Fibroblast of the conjunctiva (primary cell): Measurements from ENCODE around the gene FUT4.
"Not testable (repeated sequence)": the region's sequence is repeated elsewhere in the genome, so short reads cannot be mapped to it uniquely, and the experiment has no call there.

Source experiments
- DNase-seq: peaks from one replicate; pipeline ENCODE4 v3.0.0-alpha.2; 2010; ENCODE audit warnings: low read depth

Gene FUT4

GRCh38 chr11:94533206-94533605, 10.5 kb upstream of the FUT4 start:
- DNase-seq = no peak

DNA sequence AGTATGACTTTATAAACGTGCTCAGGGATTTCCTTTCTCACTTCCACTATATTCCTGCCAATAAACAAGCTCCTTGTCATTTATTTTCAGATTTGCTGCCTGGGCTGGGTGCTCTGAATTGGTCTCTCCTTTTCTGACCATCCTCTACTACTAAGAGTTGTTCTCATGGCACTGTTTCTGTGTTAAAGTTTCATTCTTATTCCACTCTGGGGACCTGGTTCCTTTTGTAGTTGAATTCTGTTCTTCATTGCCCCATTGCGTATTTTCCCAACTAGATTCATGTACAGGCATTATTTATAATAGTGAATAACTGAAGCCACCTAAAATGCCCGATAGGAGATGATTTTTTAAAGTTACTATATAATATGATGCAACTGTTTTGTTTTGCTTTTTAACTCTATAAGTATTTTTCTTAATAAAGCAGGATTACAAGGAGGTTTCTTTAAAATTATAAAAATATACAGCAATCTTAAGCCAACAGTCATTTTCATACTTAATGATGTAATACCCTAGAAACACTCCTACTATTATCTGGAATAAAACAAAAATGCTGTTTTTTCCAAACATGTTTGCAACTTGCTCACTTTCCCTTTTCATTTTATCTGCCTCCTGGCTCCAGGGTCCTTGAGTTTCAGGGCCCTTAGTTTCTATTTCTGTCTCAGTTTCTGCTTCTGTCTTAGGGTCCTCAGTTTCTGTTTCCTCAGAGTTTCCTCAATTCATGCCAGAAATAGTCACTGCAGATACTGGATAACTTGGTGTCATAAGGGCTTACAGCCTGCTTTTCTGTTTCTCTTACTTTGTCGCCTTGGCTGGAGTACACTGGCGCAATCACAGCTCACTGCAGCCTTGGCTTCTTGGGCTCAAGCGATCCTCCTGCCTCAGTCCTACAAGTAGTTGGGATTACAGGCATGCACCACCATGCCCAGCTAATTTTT, 9.8 kb upstream of the FUT4 start:
- DNase-seq = no peak

- no peak for DNase-seq
These were observed 7.3 kb upstream of the FUT4 start for GRCh38 chr11:94536386-94536785.

DNA sequence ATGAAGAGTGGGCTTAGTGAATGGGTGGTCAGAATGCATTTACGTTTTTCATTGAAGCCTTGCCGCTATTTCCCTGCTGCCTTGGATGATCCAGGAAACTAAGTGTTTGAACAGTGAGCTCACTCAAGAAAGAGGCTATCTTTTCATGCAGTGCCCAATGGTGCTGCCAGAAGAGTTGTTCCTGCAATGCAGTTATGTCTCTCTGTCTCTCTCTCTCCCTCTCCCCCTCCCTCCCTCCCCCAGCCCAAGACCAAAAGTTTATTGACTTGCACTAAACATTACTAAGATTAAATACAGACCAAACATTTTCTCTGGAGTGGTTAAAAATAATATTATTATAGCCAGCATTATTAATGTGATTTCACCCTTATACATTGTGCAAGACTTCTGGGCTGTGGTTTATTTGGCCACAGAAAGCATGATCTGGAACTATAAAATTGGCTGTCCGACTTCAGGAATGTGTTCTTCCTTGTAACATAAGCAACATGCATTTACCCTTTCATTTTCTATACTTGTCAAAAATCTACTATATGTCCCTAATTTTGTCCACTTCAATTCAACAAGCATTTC, 6.6 kb upstream of the FUT4 start:
- peak; percentile 30 for DNase-seq

DNA sequence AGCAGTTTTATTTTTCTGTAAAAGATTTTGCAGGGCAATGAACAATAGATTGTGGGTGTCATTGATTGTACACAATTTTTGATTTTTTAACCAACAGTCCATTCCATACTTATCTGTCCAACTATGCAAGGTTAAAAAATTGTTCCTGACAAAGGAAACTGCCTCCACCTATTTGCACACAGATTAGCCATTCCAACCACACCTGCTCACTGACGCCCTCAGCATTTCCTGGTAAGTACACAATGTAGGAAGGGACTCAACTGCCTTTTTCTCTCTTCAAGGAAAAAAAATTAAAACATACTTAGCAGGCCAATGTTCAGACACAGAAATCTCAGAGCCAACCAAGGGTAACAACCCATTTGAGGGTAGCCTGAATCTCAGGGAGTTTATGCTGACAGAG, 4.3 kb upstream of the FUT4 start:
- DNase-seq = no peak

- DNase-seq = no peak
These were observed 1.0 kb downstream of the FUT4 start for GRCh38 chr11:94544646-94545263.

- DNase-seq = no peak
These were observed 1.8 kb downstream of the FUT4 start for GRCh38 chr11:94545264-94546161.

GRCh38 chr11:94546162-94546470, 2.4 kb downstream of the FUT4 start:
- DNase-seq = no peak

DNA sequence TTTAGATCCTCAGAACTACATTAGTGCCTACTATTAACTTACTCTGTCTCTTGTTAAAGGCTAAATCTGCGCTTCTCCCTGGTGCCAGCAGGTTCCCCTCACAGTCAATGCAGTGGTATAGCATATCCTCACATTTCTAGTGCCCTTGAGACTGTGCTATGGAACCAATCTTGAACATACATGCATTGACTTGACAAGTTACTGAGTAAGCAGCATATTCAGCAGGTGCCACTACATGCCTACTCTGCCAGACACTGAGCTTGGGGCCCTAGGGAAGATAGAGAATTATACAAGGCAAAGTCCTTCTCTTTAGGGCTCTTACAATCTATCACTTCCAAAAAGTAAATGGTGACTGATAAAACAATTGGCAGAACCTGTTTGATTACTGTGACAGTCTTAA, 3.2 kb downstream of the FUT4 start:
- DNase-seq = no peak

GRCh38 chr11:94549146-94549545, 5.4 kb downstream of the FUT4 start:
- DNase-seq = no peak

DNA sequence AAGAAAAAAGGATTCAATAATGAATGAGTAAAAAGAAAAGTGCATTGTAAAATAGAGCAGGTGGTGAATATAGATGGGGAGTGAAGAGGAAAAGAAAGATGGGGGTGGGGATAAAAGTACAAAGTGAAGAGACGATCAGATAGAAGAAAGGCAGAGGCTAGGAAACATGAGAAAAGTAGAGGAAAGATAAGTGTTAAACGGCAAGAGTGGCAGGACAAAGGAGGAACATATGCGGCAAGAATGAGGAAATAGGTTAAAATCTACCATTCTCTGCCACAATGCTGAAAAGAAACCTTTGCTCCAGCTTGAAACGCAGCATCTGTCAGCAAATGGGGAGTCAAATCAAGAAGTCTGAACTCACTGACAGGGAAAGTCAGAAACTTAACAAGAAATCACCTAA, 6.8 kb downstream of the FUT4 start:
- no peak for DNase-seq

- DNase-seq = no peak
These were observed 10.2 kb downstream of the FUT4 start for GRCh38 chr11:94553938-94554337.

DNA sequence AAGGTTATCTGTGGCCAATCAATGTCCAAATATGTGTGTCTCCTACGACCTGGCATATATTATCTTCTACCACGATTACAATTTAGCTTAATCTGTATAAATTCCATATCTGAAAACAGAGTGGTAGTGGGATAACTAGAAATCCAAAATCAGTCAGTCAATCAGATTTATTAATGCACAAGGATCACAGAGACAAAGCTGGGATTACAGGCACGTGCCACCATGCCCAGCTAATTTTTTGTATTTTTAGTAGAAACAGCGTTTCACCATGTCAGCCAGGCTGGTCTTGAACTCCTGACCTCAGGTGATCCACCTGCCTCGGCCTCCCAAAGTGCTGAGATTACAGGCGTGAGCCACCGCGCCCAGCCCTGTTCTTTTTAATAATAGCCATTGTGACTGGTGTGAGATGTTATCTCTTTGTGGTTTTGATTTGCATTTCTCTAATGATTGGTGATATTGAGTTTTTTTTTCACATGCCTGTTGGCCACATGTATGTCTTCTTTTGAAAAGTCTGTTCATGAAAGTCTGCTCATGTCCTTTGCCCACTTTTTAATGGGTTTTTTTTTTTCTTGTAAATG, 12.1 kb downstream of the FUT4 start:
- not testable (repeated sequence) for DNase-seq

DNA sequence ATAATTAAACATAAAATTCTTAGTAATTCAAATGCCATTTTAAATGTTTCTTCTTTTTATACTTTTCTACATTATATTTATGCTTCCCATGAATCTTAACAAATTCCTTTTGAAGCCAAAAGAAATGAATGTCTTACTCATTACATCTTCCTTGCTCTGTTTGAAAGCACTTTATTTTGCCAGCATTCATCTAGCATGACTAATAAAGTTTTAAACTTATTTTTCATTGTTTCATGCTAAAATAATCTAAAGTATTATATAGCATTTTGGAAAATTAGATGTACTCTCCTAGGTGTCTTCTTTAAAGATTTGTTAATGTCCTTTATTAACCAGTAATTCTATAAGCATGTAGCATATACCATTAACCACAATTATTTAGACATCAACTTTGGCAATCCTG, 13.7 kb downstream of the FUT4 start:
- no peak for DNase-seq

DNA sequence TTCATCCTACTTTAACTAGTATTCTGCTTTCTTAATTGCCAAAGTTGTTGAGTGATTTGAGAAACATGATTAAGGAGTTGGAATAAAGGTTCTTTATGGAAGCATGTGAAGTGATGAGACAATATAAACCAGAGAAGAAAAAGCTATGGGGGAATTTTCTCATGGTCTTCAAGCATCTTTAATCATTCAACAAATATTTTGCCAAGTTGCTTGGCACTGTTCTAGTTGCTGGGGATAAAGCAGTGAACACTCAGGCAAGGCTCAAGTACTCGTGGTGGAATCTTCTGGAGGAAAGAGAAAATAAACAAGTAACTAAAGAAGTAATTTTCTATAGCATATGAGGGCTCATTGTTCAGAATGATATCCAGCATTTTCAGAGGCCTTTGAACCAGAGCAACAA, 14.3 kb downstream of the FUT4 start:
- DNase-seq = no peak

- DNase-seq = no peak
These were observed 14.7 kb downstream of the FUT4 start for GRCh38 chr11:94558468-94558867.

GRCh38 chr11:94558932-94559331, 15.2 kb downstream of the FUT4 start:
- no peak for DNase-seq

GRCh38 chr11:94559361-94559760, 15.6 kb downstream of the FUT4 start:
- no peak for DNase-seq

DNA sequence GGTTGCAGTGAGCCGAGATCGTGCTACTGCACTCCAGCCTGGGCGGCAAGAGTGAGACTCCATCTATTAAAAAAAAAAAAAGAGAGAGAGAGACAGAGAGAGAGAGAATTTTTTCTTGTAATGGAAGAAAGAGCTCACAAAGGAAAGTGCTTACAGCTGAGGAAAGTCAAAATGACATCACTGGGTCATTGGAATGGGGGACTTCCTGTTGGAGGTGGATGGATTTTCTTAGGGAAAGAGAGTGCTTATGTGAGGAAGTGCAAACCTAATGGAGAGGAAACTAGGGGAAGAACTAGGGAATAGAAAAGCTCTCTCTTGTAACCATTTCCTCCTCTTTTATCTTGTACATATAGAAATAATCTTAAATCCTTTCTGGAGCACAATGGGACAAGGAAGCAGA, 17.1 kb downstream of the FUT4 start:
- no peak for DNase-seq

- DNase-seq = peak; percentile 20
These were observed 19.6 kb downstream of the FUT4 start for GRCh38 chr11:94563176-94563847.

DNA sequence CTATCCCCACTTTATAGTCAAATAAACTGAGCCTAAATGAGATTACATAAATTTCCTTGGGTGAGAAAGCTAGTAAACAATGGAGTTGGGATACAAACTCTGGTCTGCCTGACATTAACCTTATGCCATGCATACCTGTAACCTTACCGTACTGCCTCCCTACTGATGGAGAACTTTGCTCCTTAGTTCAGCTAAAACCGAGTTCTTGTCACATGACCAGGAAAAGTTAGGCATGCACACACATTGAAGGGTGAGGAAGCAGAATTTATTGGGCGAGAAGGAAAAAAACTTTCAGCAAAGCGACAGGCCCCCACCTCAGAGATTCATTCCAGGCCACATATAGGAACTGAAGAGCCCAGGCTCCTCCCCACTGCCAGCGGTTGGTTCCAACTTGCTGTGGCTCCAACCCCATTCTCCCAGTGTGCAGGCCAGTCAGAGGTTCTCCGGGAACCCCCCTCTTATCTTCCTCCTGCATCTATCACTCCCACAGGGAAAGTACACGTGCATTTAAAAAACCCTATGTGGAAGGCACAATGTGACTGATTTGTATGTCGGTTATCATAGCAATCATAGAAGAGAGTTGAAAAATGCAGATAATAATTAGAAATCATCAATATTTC, 20.2 kb downstream of the FUT4 start:
- DNase-seq = no peak
